Activated T-cell treated with anti-CD3 and anti-CD28 coated beads, Interleukin-2, amount 50 U/mL, for 4 hours (primary cell): ENCODE results near the gene RFNG. TPM values are rescaled to one million over a fixed set of nuclear protein-coding genes. Genes with fewer than 3 reads are reported as not detected.

Experiments used
- ATAC-seq, 2 donors: fragments of 200-7000 bp; cut with Tn5 transposase; one replicate each; pipeline ENCODE4 v1.10.0; 2021
- DNase-seq: peaks from one replicate; pipeline ENCODE4 v3.0.0-alpha.2; 2020
- H3K27me3 Mint-ChIP-seq: one replicate; pipeline ENCODE4 v1.8.0; 2021; ENCODE audit warnings: low read depth, mixed read lengths
- H3K36me3 Mint-ChIP-seq: one replicate; pipeline ENCODE4 v1.8.0; 2022; ENCODE audit warnings: mixed read lengths; ENCODE audit not compliant: insufficient read depth
- H3K4me1 Mint-ChIP-seq: one replicate; pipeline ENCODE4 v1.8.0; 2021; ENCODE audit warnings: low read depth, mixed read lengths
- H3K4me3 Mint-ChIP-seq: one replicate; pipeline ENCODE4 v1.8.0; 2021; ENCODE audit warnings: mild to moderate bottlenecking, moderate library complexity, mixed read lengths
- H3K9me3 Mint-ChIP-seq: one replicate; pipeline ENCODE4 v1.8.0; 2021; ENCODE audit warnings: mixed read lengths
- total RNA-seq, 3 donors: library from RNA; stranded (reverse); gene quantifications; one replicate each; pipeline ENCODE4 v1.2.1, GENCODE V29; 2021

Gene RFNG
- total RNA-seq, 3 donors from 2014 or later = 20.3 to 21.5 (median 20.4) TPM

DNA sequence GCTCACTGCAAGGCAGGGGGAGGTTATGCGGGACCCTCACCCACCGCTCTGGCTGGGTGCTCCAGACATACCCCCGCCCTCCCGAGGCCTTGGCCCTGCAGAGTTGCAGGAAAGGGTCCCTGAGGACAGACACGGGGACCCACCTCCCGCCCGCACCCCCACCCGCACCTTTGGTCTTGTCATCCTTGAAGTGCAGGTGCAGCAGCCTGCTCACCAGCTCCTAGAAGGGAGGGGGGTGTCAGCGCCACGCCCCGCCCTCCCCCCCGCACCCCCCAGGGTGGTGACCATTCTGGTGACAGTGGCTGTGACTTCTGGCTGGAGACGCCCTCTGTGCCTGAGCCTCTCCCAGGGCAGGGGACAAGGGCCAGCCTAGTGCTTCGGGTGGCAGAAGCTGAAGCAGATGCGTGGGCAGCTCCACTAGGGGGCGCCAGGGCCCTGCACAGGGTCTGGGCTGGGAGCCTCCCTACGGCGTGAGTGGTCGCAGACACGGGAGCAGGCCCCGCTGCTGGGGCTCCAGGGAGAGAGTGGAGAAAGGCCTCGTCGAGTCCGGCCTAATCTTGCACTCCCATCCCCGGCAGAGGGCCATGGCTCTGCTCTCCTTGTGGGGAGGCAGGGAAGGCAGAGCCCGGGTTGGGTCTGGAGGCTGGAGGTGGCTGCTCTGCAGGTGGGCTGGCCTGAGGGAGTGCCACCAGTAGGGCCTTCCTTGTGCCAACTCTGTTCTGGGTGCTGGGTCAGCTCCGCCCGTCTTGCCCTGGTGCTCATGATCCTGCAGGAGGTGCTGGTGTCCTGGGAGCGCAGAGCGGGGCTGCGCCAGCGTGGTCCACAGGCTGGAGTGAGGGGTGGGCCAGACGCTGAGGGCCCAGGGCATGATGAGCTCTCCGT, 31.7 kb downstream of the RFNG start:
- H3K27me3 Mint-ChIP-seq = no peaks in the 10 kb centered on the region

DNA sequence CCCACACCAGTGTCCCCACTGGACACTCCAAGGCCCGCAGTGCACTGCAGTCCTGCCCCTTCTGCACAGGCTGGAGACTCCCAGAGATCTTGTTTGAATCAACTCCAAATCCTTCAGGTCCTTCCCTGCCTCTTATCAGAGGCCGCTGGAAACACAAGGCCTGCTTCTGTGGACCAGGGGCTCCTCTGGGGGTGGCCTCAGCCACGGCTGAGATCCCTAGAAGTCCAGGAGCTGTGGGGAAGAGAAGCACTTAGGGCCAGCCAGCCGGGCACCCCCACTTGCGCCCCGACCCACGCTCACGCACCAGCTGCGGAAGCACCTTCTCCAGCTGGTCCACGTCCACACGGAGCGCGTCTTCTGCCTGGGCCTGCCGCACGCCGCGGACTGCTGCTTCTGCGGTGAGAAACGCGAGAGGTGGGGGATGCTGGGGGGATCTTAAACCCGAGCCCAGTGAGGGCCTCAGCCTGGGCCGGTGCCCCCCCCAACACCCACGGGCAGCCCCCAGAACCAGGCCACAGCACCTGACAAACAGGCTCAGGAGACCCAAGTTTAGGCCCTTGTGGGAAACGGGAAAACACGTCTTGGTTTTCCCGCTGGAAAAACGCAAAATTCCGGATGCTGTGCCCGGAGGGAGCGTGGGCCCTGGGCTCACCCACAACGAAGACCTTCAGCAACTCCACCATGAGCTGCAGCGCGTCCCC, 32.5 kb downstream of the RFNG start:
- Mint-ChIP-seq H3K4me1 (peaks cover 15% of the 10 kb centered on the region), H3K4me3 (no peak overlapping the region), H3K36me3 (no peaks in the 10 kb centered on the region), H3K9me3 (no peaks in the 10 kb centered on the region), H3K27me3 (no peaks in the 10 kb centered on the region)
- no peak for ATAC-seq
- no peak for DNase-seq

More for the DNA sequence above, 31.7 kb downstream of the RFNG start:
- DNase-seq (peak; percentile 58), ATAC-seq (no peak)
- Mint-ChIP-seq H3K4me1 (peaks cover 17% of the 10 kb centered on the region), H3K36me3 (no peaks in the 10 kb centered on the region), H3K4me3 (peak overlapping the region; percentile 38), H3K9me3 (no peaks in the 10 kb centered on the region)

DNA sequence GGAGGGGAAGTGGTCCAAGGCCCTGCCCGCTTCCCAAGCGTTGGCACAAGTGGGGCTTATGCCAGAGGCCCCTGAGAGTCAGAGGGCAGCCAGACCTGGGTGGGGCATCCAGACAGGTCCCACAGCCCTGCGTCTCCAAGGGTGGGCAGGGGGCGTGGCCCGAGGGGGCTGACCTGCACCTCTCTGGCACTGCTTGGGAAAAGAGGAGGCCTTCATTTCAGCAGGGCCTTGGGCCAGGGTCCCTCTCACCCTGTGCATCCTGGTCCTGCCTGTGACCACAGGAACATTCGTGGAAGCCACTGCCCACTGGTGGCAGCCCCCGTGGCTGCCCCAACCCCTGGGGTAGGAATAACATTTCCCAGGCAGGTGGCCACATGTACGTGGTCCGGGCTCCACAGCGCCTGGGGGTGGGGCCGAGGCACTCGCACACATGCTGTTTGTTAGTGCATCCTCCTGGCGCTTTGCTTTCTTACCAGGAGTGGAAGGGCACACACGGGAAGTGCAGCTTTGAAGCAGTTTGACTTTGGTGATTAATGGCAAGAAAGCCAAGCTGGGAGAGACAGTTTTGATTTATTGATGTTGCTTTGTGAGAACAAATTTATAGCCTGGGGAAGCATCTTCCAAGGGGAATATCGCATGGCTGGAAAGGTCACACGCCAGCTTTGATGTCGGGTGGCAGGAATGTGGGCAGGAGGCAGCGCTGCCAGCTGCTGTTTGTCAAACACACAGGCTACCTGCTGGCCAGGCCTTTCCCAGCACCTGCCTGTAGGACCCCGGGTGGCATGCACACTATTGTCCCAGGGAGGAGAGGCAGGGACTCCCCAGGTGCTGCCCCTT, 33.2 kb downstream of the RFNG start:
- no peaks in the 10 kb centered on the region for H3K9me3 Mint-ChIP-seq

DNA sequence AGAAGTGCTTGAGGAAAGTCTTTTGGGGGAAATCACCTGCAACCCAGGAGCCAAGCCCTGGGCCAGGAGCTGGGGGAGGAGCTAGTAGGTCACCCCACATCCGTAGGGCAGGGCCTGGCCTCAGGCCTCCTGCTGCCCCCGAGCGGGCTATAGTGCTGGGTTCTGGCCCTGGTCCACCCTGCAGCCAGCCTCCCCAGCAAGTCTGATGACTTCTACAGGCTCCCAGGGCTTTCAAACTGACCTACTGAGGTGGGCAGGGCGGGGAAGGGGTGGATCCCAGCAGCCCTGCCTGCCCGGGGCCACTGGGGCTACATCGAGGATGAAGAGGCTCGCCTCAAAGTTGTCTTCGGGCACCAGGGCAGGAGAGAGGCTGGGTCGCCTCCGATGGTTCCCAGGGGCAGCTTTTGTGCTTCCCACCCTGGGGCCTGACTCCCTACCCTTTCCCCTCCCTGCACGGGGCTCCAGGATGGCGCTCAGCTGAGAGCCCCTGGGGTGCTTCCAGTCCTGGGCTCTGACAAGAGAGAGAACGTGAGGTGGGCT, 33.9 kb downstream of the RFNG start:
- Mint-ChIP-seq H3K9me3 (no peaks in the 10 kb centered on the region), H3K4me3 (no peak overlapping the region), H3K27me3 (no peaks in the 10 kb centered on the region), H3K4me1 (peaks cover 10% of the 10 kb centered on the region), H3K36me3 (no peaks in the 10 kb centered on the region)
- no peak for DNase-seq
- no peak for ATAC-seq

More for the DNA sequence above, 33.2 kb downstream of the RFNG start:
- no peak for DNase-seq
- Mint-ChIP-seq H3K4me1 (peaks cover 10% of the 10 kb centered on the region), H3K36me3 (no peaks in the 10 kb centered on the region), H3K4me3 (no peak overlapping the region), H3K27me3 (no peaks in the 10 kb centered on the region)
- no peak for ATAC-seq

DNA sequence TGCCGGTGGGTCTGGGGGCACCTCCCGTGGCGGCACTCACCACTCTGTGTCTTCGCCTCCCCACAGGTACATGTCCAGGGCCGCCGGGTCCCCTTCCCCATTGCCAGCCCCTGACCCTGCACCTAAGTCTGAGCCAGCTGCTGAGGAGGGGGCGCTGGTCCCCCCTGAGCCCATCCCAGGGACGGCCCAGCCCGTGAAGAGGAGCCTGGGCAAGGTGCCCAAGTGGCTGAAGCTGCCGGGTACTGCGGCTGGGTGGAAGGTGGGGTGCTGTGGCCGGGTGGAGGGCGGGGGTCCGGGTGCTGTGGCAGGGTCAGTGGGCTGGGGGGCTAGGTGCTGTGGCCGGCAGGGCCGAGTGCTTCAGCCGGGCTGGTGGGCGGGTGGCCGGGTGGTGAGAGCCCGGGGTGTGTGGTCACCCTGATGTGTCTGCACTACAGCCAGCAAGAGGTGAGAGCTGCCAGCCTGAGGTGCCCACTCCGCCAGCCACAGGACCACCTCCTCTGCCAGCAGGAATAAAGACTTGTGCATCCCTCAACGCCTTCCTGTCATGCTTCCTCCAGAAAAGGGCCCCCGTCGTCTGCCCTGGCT, 34.6 kb downstream of the RFNG start:
- DNase-seq = no peak
- Mint-ChIP-seq H3K4me1 (peaks cover 10% of the 10 kb centered on the region), H3K36me3 (no peaks in the 10 kb centered on the region), H3K4me3 (no peak overlapping the region), H3K9me3 (no peaks in the 10 kb centered on the region), H3K27me3 (no peaks in the 10 kb centered on the region)
- no peak for ATAC-seq

DNA sequence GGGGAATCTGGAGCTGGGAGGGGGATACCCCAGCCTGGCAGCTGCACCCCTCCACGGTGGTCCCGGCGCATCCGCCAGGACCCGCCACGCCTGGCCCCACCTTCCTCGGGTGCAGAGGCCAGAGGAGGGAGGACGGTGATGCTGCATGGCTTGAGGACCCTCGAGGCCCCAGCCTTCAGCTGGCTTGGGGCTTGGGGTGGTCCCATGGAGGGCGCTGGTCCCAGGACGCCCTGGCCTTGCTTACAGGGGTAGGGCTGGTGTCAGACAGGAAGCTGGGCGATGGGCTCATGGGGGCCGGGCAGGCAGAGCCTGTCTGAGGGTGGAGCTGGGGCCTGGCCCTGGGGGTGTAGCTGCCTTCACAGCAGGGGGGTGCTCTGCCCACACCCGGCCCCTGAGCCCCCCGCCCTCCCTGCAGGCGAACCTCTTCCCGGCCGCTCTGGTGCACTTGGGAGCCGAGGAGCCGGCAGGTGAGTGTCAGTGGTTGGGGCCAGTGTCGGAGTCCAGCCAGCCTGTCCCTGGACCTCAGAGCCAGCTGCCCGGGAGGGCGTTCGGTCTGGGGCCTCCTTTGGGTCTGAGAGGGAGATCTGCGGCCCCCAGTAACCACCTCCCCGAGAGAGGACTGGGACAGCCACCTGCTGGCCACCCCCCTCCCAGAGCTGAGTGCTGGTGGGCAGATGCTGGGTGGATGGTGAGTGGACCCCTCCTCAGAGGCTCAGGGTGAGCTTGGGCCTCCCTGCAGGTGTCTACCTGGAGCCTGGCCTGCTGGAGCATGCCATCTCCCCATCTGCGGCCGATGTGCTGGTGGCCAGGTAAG, 35.3 kb downstream of the RFNG start:
- DNase-seq (no peak), ATAC-seq (no peak)
- no peaks in the 10 kb centered on the region for H3K9me3 Mint-ChIP-seq
- no peaks in the 10 kb centered on the region for H3K36me3 Mint-ChIP-seq
- H3K4me3 Mint-ChIP-seq = no peak overlapping the region
- H3K4me1 Mint-ChIP-seq = peaks cover 4% of the 10 kb centered on the region
- no peaks in the 10 kb centered on the region for H3K27me3 Mint-ChIP-seq

DNA sequence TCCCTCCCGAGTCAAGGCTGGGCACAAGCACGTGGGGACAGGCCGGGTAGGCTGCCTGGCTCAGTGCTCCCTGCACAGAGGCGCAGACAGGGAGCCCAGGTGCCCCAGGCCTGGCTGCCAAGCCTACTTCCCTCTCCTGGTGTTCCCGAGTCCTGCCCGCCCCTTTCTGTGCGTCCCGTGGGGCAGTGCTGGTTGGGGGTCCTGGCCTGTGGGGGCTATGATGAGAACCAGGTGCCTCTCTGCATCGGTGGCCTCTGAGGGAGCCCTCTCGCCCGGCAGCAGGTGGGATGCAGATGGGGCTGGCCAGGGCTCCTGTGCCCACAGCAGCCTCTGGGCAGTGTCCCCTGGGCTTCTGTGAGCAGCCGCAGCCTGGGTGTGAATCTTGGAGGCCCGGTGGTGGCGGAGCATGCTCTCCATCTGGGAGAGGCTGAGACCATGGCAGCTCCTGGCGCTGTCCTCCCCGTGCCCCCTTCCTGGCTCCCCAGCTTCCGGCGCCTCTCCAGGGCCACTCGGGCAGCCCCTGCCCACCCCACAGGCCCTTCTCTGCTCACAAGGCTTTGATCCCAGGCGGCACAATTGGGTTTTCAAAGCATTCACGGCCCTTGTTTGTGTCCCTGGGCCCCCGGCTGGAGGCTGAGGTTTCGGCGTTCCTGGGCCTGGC, 36.2 kb downstream of the RFNG start:
- no peak for DNase-seq
- no peaks in the 10 kb centered on the region for H3K4me1 Mint-ChIP-seq
- no peak overlapping the region for H3K4me3 Mint-ChIP-seq
- no peaks in the 10 kb centered on the region for H3K27me3 Mint-ChIP-seq
- H3K36me3 Mint-ChIP-seq = no peaks in the 10 kb centered on the region
- ATAC-seq = no peak
- no peaks in the 10 kb centered on the region for H3K9me3 Mint-ChIP-seq

DNA sequence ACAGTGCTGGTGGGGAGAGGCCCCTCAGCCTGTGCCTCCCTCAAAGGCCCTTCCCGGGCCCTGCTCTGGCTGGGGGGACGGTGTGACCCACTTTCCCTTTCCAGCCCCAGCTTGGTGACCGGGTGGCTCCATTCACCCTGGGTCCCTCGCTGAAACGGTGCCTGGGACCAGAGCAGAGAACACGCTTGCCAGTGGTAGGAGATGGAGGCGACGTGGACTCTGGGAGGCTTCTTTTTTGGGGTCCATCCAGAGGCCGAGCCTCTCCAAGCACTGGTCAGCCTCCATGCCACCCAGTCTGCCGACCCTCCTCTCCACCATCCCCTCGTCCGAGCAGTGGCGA, 36.7 kb downstream of the RFNG start:
- Mint-ChIP-seq H3K4me1 (no peaks in the 10 kb centered on the region), H3K36me3 (no peaks in the 10 kb centered on the region), H3K27me3 (no peaks in the 10 kb centered on the region), H3K4me3 (no peak overlapping the region), H3K9me3 (no peaks in the 10 kb centered on the region)
- no peak for DNase-seq
- ATAC-seq = no peak

DNA sequence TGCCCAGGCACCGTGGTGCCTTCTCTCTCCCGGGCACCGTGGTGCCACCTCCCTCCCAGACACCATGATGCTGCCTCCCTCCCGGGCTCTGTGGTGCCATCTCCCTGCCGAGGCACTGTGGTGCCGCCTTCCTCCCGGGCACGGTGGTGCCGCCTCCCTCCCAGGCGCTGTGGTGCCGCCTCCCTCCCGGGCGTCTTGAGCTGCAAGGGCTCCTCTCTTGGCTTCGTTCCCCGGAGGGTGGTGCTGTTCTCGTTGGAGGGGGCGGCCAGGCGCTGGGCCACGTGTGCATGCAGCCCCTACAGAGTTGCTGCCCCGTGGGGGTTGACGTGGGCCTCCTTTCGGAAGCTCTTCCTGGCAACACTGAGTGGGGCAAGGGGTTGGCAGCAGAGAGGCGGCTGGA, 37.2 kb downstream of the RFNG start:
- Mint-ChIP-seq H3K4me3 (no peak overlapping the region), H3K9me3 (no peaks in the 10 kb centered on the region), H3K27me3 (no peaks in the 10 kb centered on the region), H3K36me3 (no peaks in the 10 kb centered on the region), H3K4me1 (no peaks in the 10 kb centered on the region)
- DNase-seq (no peak), ATAC-seq (no peak)

DNA sequence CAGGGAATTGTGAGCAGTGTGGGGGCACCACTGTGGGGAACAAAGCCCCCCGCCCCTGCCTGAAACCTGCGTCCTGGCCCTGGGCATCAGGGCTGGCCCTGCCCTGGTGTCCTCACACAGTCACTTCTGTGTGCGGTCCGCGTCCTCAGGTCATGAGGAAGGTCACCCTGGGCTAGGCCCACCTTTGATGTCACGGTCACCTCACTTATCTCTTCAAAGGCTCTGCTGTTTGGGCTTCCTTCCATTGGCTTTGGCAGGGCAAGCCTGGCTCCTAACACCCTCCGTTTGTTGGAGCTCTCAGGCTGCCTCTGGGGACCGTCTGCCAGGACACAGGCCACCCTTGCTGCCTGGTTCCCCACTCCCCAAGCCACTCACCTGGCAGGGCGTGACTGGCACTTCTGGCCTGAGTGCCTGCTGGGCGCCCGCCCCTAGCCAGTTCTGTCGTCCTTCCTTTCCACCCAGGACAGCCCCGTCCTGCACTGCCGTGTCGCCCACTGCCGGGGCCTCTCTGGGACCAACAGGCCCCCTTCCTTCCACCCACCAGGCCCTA, 37.8 kb downstream of the RFNG start:
- Mint-ChIP-seq H3K36me3 (no peaks in the 10 kb centered on the region), H3K9me3 (no peaks in the 10 kb centered on the region), H3K4me1 (no peaks in the 10 kb centered on the region), H3K4me3 (no peak overlapping the region), H3K27me3 (no peaks in the 10 kb centered on the region)
- DNase-seq (no peak), ATAC-seq (no peak)

DNA sequence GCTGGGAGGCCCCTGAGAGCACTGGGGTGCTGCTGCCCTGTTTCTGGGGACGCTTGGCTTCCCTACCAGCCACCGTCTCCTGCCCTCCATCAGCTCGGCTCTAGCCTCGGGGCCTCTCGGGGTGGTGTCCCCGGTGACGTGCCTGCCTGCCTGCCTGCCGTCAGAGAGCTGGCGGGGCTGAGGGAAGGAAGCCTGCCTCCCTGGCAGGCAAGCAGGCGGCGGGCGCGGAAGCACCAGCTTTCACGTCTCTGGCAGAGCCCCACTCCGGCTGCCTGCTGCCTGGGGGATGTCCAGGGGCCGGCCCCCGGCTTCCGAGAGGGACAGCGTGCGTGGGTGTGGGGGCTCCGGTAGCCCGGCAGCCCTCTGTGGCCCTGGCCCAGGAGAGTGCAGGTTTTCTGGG, 38.3 kb downstream of the RFNG start:
- Mint-ChIP-seq H3K9me3 (no peaks in the 10 kb centered on the region), H3K4me1 (no peaks in the 10 kb centered on the region), H3K4me3 (no peak overlapping the region), H3K36me3 (no peaks in the 10 kb centered on the region), H3K27me3 (no peaks in the 10 kb centered on the region)
- DNase-seq (no peak), ATAC-seq (no peak)

DNA sequence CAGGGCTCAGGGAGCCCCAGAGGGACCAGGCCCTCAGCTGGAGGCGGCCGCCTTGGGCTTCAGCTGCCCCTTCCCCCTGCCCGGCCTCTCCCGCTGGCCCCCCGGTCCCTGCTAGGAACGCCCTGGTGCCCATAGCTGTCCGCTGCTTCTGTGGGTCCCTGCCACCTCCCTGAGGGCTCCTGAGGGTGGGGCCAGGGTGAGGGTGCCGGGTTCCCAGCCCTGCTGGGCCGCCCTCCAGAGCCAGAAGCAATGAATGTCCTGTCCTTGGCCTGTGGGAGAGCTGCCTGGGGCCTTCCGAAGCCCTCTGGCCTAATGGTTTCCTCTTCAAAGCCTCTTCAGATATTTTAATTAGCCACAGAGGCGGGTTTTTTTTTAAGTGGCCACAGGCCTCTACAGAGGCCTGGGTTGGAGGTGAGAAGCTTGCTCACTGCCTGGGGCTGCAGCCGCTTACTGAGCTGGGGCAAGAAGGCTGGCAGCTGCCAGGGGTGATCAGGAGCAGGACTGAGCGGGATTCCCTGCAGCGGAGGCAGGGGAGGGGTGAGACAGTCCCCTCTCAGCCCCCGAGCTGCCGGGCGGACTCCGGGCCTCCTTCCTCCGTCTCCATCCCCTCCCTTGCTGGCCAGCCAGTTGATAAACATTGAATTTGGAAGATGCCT, 38.8 kb downstream of the RFNG start:
- ATAC-seq (no peak), DNase-seq (no peak)
- Mint-ChIP-seq H3K36me3 (no peaks in the 10 kb centered on the region), H3K4me3 (no peak overlapping the region), H3K27me3 (no peaks in the 10 kb centered on the region), H3K4me1 (no peaks in the 10 kb centered on the region), H3K9me3 (no peaks in the 10 kb centered on the region)
